Activated CD8-positive, alpha-beta T cell treated with anti-CD3 and anti-CD28 coated beads for 36 hours (primary cell): ENCODE results near the gene CTNNA2. TPM values are rescaled to one million over a fixed set of nuclear protein-coding genes. Genes with fewer than 3 reads are reported as not detected.

Experiments
- ATAC-seq: fragments of 200-7000 bp; cut with Tn5 transposase; one replicate; pipeline ENCODE4 v1.10.0; 2021; ENCODE audit warnings: mild to moderate bottlenecking, moderate library complexity
- CTCF ChIA-PET: fragments of 350-600 bp; sonication (Branson Sonifier 250); formaldehyde crosslinking; loops from one replicate; lab custom pipeline; 2021; ENCODE audit warnings: antibody characterized with exemption; lab: Charles Lee
- POLR2A ChIA-PET: fragments of 350-600 bp; sonication (Branson Sonifier 250); formaldehyde crosslinking; loops from one replicate; lab custom pipeline; 2021; ENCODE audit warnings: antibody characterized with exemption; lab: Charles Lee
- DNase-seq: peaks from one replicate; pipeline ENCODE4 v3.0.0-alpha.2; 2020
- H3K27ac Mint-ChIP-seq: one replicate; pipeline ENCODE4 v1.8.0; 2021; ENCODE audit warnings: mild to moderate bottlenecking, mixed read lengths
- H3K27me3 Mint-ChIP-seq: one replicate; pipeline ENCODE4 v1.8.0; 2021; ENCODE audit warnings: mixed read lengths
- H3K36me3 Mint-ChIP-seq: one replicate; pipeline ENCODE4 v1.8.0; 2021; ENCODE audit warnings: low read depth, mixed read lengths
- H3K4me1 Mint-ChIP-seq: one replicate; pipeline ENCODE4 v1.8.0; 2021; ENCODE audit warnings: low read depth, mixed read lengths
- H3K4me3 Mint-ChIP-seq: one replicate; pipeline ENCODE4 v1.8.0; 2021; ENCODE audit warnings: mild to moderate bottlenecking, moderate library complexity, mixed read lengths
- H3K9me3 Mint-ChIP-seq: one replicate; pipeline ENCODE4 v1.8.0; 2021; ENCODE audit warnings: mixed read lengths
- CTCF ChIP-seq: fragments of 200-600 bp; IDR thresholded peaks from one replicate; pipeline ENCODE4 v1.8.0; 2022; ENCODE audit warnings: antibody characterized with exemption, mild to moderate bottlenecking
- intact Hi-C: fragments of 100-400 bp; cut with micrococcal nuclease; formaldehyde crosslinking; loops from one replicate; pipeline ENCODE4 v1.10.0; 2022
- total RNA-seq, 2 experiments: library from RNA; stranded (reverse); gene quantifications; one replicate each; pipeline ENCODE4 v1.2.3, GENCODE V29; 2021

The CTNNA2 gene
- total RNA-seq, 2 experiments from 2014 or later = not detected

- ChIA-PET POLR2A (no interaction called here), CTCF (no interaction called here)
- Mint-ChIP-seq H3K27ac (no peak overlapping the region), H3K9me3 (peaks cover 5% of the 10 kb centered on the region), H3K27me3 (no peaks in the 10 kb centered on the region), H3K4me1 (no peaks in the 10 kb centered on the region), H3K36me3 (no peaks in the 10 kb centered on the region), H3K4me3 (no peak overlapping the region)
- intact Hi-C loops = no loop called here
- no peak for DNase-seq
- no peak for TF ChIP-seq CTCF
- ATAC-seq = no peak
Measured at GRCh38 chr2:80573167-80573566, 1060.3 kb downstream of the CTNNA2 start.

GRCh38 chr2:80573950-80574349 is 1061.1 kb downstream of the CTNNA2 start:
- ChIA-PET POLR2A (no interaction called here), CTCF (no interaction called here)
- no peak overlapping the region for H3K4me3 Mint-ChIP-seq

GRCh38 chr2:80579756-80580155 is 1066.9 kb downstream of the CTNNA2 start:
- no peak for TF ChIP-seq CTCF
- ChIA-PET CTCF (no interaction called here), POLR2A (no interaction called here)
- Mint-ChIP-seq H3K9me3 (peaks cover 8% of the 10 kb centered on the region), H3K27ac (no peak overlapping the region), H3K36me3 (no peaks in the 10 kb centered on the region), H3K4me3 (no peak overlapping the region), H3K4me1 (no peaks in the 10 kb centered on the region), H3K27me3 (no peaks in the 10 kb centered on the region)
- ATAC-seq (no peak), DNase-seq (no peak)
- intact Hi-C loops = no loop called here

More at GRCh38 chr2:80573950-80574349, 1061.1 kb downstream of the CTNNA2 start:
- no peak for ATAC-seq
- no peak for DNase-seq
- Mint-ChIP-seq H3K27ac (no peak overlapping the region), H3K27me3 (no peaks in the 10 kb centered on the region), H3K9me3 (peaks cover 6% of the 10 kb centered on the region), H3K4me1 (no peaks in the 10 kb centered on the region), H3K36me3 (no peaks in the 10 kb centered on the region)
- intact Hi-C loops = no loop called here
- TF ChIP-seq CTCF = no peak

- no peak for TF ChIP-seq CTCF
- no peak for DNase-seq
- no peak for ATAC-seq
- ChIA-PET POLR2A (no interaction called here), CTCF (no interaction called here)
- peaks cover 11% of the 10 kb centered on the region for H3K9me3 Mint-ChIP-seq
- no peaks in the 10 kb centered on the region for H3K27me3 Mint-ChIP-seq
- intact Hi-C loops = no loop called here
- H3K4me3 Mint-ChIP-seq = no peak overlapping the region
- no peaks in the 10 kb centered on the region for H3K4me1 Mint-ChIP-seq
- H3K27ac Mint-ChIP-seq = no peak overlapping the region
- H3K36me3 Mint-ChIP-seq = no peaks in the 10 kb centered on the region
Measured at GRCh38 chr2:80591233-80591632, 1078.4 kb downstream of the CTNNA2 start.

GRCh38 chr2:80592106-80592505 is 1079.3 kb downstream of the CTNNA2 start:
- TF ChIP-seq CTCF = no peak
- intact Hi-C loops = no loop called here
- ATAC-seq (no peak), DNase-seq (no peak)
- Mint-ChIP-seq H3K36me3 (no peaks in the 10 kb centered on the region), H3K4me3 (no peak overlapping the region), H3K4me1 (no peaks in the 10 kb centered on the region), H3K9me3 (peaks cover 15% of the 10 kb centered on the region), H3K27ac (no peak overlapping the region), H3K27me3 (no peaks in the 10 kb centered on the region)
- POLR2A ChIA-PET = no interaction called here
- CTCF ChIA-PET = interaction anchor here (0.8 kb wide), 1 partner anchor 9 kb away, joined by 3 read pairs; no protein-coding TSS in a partner anchor
